GM21423 (cell line): ENCODE data around the gene ANKMY1.

Experiments used
- ATAC-seq: cut with Tn5 transposase; IDR thresholded peaks from one replicate; pipeline ENCODE4 v1.9.1; 2021; ENCODE audit warnings: mild to moderate bottlenecking, moderate library complexity; ENCODE audit not compliant: unreplicated experiment

ANKMY1 gene

GRCh38 chr2:240581811-240582210 lies 24.0 kb upstream of the ANKMY1 start:
- ATAC-seq: no peak

DNA sequence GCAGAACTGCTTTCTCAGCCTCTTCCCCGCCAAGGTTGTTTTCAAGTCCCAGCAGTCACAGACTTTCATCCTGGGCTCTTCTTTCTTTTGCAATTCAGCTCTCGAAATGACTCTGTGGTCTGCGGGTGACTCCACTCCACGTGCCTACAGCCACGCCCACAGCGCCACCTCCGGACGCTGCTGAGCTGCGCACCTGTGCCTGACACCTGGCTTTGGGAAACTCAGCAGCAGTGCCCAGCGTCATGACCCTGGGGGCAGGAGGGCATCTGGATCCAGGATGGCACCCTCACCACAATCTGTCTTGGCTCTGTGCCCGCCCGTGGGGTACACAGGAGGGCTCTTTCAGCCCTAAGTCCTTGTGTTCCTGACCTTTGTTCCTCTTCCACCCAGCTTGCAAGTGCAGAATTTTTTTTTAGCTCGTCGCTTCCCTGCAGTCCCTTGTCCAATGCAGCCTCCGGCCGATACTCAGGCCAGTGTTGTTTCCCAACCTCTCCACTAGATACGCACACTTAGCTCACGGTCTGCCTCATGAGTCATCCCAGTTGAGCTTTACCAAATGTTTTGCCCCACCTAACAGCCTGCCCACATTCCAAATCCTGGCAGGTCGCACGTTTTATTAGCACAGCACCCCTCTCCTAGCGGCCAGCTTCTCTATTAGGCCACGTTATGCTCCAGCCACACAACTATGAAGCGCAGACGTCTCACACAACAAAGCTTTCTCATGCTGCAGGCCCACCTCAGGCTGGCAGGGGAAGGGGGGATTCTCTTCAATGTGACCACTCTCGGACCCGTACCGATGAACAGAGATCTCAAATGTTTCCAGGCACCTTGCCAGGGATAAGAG lies 22.2 kb upstream of the ANKMY1 start:
- no peak for ATAC-seq

GRCh38 chr2:240579071-240579762 lies 21.4 kb upstream of the ANKMY1 start:
- ATAC-seq: no peak

DNA sequence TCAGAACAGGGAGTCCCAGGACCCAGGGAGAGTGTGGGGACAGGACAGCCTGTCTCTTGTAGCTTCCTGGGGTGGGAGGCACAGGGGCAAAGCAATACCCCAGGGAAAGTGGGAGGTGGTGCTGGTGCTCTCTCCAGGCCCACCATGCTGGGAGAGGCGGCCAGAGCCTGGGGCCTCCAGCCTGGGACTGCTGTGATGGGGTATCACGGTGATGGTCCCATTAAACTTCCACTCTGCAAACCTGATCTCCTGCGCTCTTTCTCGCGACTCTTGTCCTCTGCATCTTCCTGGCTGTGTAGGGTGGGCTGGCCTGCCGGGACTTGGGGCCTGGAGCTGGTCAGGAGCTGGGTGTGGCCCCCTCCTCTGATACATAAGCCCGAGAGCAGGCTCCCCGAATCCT lies 20.7 kb upstream of the ANKMY1 start:
- no peak for ATAC-seq

- ATAC-seq: no peak
Measured at GRCh38 chr2:240578110-240578450, 20.3 kb upstream of the ANKMY1 start.

GRCh38 chr2:240577281-240578109 lies 19.7 kb upstream of the ANKMY1 start:
- no peak for ATAC-seq

- ATAC-seq: no peak
Measured at GRCh38 chr2:240576436-240577205, 18.8 kb upstream of the ANKMY1 start.

DNA sequence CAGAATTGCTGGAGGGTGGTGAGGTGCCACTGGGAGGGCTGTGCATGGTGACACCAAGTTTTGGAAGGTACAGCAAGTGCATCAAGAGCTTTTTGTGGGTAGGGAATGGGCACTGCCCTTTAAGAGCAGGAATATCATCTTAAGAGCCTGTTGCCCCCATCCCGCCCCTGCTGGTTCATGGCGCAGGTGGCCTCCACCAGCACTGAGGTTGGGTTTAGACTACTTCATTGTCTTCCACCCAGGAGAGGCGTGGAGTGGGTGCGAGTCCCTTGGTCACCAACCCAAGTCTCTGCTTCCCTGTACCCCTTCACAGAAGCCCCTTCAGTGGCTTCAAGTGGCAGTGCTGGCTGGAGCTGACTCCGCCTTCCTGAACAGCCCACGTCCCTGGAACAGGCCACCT lies 18.2 kb upstream of the ANKMY1 start:
- ATAC-seq: no peak

GRCh38 chr2:240575101-240575965 lies 17.5 kb upstream of the ANKMY1 start:
- ATAC-seq: no peak

DNA sequence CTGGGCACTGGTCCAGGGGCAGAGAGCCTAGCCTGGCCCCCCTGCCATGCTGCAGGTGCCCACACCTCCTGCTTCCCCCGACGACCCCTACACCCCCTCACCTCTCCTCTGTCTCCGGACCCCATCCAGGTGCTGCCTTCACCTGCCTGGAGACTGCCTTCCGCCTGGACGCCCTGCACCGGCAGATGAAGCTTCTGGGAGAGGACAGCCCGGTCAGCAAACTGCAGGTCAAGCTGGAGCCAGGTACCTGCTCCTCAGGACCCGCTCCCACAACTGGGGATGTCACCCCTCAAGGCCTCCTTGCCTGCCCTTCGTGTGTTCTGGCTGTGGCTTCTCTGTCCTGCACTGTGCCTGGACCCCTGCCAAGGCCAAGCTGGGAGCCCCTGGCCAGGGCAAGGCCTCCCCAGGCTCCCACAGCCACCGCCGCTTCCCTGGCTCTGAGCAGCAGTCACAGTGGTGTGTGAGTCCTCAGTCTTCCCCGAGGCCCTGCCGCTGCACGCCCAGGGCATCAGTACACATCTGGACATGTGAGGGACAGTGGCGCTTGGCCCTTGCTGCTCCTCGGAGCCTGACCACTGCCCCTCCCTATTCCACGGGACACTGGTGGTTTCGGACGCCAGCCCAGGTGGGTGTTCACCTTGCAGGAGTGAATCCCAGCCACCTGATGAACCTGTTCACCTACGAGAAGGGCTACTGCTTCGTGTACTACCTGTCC lies 16.8 kb upstream of the ANKMY1 start:
- ATAC-seq: no peak

DNA sequence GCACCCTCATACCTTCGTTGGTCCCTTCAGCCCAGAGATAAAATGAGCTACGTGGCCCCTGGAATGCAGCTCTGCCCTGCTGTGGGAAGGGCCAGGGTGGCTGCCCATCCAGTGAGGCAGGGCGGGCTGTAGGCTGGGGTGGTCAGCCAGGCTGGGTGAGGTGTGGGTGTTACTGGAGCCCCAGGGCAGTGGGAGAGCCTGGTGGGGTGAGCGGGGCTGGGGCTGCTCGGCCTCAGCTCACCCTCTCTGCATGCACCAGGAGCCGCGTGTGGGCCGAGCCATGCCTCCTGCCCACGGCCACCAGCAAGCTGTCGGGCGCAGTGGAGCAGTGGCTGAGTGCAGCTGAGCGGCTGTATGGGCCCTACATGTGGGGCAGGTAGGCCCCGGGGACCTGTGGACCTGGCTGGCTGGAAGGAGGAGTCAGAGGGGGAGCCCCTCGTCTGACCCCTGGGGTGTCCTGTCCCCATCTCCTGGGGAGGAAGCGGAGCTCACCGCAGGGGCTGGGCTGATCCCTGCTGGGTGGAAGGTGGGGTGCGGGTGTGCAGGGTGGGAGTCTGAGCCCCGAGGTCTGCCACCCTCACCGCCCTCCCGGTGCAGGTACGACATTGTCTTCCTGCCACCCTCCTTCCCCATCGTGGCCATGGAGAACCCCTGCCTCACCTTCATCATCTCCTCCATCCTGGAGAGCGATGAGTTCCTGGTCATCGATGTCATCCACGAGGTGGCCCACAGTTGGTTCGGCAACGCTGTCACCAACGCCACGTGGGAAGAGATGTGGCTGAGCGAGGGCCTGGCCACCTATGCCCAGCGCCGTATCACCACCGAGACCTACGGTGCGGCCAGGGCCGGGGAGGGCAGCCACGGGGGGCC lies 16.0 kb upstream of the ANKMY1 start:
- ATAC-seq: no peak

DNA sequence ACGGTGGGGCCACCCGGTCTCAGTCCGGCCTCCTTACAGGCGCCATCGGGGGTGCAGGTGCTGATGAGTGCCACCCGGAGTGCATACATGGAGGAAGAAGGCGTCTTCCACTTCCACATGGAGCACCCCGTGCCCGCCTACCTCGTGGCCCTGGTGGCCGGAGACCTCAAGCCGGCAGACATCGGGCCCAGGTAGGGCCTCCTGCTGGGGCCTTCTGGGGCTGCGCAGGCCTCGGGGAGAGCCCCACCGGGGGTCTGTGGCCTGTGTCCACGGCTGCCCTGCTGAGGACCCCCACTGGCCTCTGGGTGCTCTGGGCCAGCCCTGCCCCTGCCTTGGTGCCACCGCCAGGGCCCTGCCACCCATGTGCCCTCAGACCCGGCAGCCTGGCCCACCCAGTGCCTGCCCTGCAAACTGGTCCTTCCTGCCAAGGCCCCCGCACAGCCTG lies 15.3 kb upstream of the ANKMY1 start:
- ATAC-seq: no peak

GRCh38 chr2:240572141-240573031 lies 14.6 kb upstream of the ANKMY1 start:
- no peak for ATAC-seq

DNA sequence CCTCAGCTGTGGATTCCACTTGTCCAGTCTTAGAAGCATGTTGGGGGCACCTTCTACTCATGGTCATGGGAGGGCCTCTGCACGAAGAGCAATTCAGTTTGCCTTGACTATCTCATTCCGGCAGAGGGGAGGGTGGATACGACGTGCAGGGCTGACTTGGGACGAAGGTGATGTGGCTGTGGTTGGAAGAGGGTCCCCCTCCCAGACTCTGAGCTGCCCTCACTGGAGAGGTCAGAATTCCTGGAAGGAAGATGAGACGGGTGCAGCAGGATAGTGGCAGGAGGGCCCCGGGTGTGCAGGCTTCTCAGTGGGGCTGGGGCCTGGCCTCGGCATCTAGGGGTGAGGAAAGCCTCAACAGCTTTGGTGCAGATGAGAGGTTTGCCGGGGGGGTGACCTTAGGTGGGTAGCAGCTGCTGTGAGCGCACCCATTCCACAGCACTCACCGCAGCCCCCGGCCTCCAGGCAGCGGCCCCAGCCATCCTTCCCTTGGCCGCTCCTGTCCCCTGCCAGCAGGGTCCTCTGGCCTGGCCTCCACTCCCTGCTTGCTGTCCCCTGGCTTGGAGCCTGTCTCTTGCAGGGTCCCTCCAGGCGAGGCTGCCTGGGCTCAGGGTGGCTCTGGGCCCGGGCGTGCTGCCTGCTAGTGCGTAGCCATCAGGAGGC lies 13.7 kb upstream of the ANKMY1 start:
- no peak for ATAC-seq

DNA sequence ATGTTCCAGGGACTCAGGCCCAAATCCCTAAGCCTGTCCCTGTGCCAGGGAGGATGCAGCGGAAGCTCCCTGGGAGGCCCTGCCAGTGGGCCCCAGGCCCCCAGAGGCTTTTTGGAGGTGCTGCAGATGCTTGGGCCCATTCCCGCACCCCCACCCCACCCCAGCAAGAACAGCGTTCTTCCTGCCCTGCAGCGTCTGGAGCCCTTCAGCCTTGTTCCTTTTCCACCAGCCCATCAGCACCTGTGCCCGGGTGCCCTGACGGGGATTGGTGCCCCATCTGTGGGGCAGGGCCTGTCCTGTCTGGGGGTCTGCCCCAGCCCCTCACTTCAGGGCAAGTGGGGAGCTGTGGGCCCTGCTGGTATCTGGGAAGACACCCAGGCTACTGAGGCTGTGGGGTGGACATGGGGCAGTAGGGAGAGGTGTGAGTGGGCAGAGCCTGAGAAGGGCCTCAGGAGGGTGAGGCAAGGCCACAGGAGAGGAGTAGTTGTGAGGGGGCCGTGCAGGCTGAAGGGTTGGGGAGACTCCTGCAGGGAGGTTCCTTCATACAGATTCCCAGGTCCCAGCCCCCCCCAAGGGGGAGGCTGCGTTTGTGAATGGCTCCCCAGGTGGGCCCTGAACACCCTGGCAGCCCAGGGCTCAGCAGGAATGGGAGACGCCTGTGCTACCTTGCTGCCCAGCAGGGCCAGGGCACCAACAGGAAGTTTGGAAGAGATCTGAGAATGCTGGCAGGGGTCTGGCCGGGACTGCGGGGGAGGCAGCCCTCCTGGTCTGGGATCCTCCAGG lies 12.9 kb upstream of the ANKMY1 start:
- no peak for ATAC-seq

GRCh38 chr2:240569998-240570530 lies 12.3 kb upstream of the ANKMY1 start:
- ATAC-seq: no peak
